ENCODE measurements around the gene LARGE2. TPM values are rescaled to one million over a fixed set of nuclear protein-coding genes. Genes with fewer than 3 reads are reported as not detected.

The LARGE2 gene
- total RNA-seq, 2 experiments from 2014 or later, result 0.60 to 1.3 TPM

DNA sequence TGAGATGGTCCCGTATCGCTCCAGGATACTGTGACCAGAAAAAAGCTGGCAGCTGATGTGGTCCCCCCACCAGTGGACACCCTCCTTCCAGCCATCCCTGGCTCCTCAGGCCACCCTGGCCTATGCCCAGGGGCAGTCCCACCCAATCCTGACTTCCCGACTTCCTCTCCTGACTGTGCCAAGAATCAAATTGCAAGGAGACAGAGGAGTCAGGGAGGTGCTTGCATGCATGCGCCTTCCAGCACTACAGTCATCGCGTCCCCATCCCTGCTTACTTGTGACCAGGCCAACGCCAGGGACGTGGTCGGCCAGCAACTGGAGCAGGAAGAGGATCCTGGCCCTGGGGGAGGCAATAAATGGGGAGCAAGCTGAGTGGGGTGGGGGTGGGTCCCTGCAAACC lies 11.8 kb upstream of the LARGE2 start:
- BruUV-seq (replicated peaks), result no TSS peak

DNA sequence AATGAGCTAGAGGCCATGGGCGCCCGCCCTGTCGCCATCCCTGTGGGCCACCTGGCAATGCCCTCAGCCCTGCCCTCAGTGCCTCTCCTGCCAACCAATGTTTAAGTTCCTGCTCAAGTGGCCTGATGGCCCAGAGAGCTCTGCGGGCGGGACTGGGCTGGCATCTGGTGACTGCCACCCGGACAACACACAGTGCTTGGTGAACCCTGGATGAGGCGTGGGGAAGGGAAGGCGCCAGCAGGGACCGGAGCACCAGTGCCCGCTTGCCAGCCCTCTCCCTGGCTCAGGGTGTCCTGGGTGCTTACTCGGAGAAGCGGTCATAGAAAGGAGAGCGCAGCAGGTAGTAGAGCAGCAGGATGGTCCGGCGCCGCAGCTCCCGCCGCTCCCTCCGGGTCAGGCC lies 8.9 kb upstream of the LARGE2 start:
- DNase-seq (ENCODE audit: low spot score), result no peak
- Histone ChIP-seq H3K79me2 (ENCODE audit: insufficient read depth, low read depth, low read length) (peaks cover 16% of the 10 kb centered on the region), H2AFZ (ENCODE audit: low read length) (no peak overlapping the region), H3K36me3 (ENCODE audit: insufficient read depth, low read length) (peaks cover 62% of the 10 kb centered on the region), H4K20me1 (ENCODE audit: insufficient read depth, low read length) (no peaks in the 10 kb centered on the region), H3K4me2 (ENCODE audit: low read length) (no peak overlapping the region), H3K27ac (ENCODE audit: low read depth, low read length, poor library complexity, severe bottlenecking) (no peak overlapping the region), H3K9me3 (ENCODE audit: low read length) (no peaks in the 10 kb centered on the region), H3K4me3 (ENCODE audit: low read depth, low read length, poor library complexity, severe bottlenecking) (no peak overlapping the region), H3K9me2 (ENCODE audit: insufficient read depth, low read length) (no peaks in the 10 kb centered on the region), H3K4me1 (ENCODE audit: insufficient read depth, low read length, poor library complexity, severe bottlenecking) (peaks cover 12% of the 10 kb centered on the region)
- intact Hi-C loops (cut with micrococcal nuclease; ENCODE audit: unreplicated experiment), result no loop called here
- ChIA-PET CTCF (ENCODE audit: unreplicated experiment) (no interaction called here), POLR2A (interaction anchor here (0.7 to 1.1 kb wide), 2 partner anchors 17 to 112 kb away, joined by 3 to 5 read pairs; no protein-coding TSS in a partner anchor)
- BruUV-seq (replicated peaks), result no TSS peak
- TF ChIP-seq, protein P1, sequence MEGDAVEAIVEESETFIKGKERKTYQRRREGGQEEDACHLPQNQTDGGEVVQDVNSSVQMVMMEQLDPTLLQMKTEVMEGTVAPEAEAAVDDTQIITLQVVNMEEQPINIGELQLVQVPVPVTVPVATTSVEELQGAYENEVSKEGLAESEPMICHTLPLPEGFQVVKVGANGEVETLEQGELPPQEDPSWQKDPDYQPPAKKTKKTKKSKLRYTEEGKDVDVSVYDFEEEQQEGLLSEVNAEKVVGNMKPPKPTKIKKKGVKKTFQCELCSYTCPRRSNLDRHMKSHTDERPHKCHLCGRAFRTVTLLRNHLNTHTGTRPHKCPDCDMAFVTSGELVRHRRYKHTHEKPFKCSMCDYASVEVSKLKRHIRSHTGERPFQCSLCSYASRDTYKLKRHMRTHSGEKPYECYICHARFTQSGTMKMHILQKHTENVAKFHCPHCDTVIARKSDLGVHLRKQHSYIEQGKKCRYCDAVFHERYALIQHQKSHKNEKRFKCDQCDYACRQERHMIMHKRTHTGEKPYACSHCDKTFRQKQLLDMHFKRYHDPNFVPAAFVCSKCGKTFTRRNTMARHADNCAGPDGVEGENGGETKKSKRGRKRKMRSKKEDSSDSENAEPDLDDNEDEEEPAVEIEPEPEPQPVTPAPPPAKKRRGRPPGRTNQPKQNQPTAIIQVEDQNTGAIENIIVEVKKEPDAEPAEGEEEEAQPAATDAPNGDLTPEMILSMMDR (conservative IDR thresholded peaks at IDR 0.05; ENCODE audit: low read length), result no peak

More for the DNA sequence above, 11.8 kb upstream of the LARGE2 start:
- intact Hi-C loops (cut with micrococcal nuclease; ENCODE audit: unreplicated experiment), result no loop called here
- Histone ChIP-seq H3K79me2 (ENCODE audit: insufficient read depth, low read depth, low read length) (no peaks in the 10 kb centered on the region), H4K20me1 (ENCODE audit: insufficient read depth, low read length) (no peaks in the 10 kb centered on the region), H3K27ac (ENCODE audit: low read depth, low read length, poor library complexity, severe bottlenecking) (no peak overlapping the region), H3K9me3 (ENCODE audit: low read length) (no peaks in the 10 kb centered on the region), H3K36me3 (ENCODE audit: insufficient read depth, low read length) (peaks cover 57% of the 10 kb centered on the region), H3K4me2 (ENCODE audit: low read length) (no peak overlapping the region), H3K4me1 (ENCODE audit: insufficient read depth, low read length, poor library complexity, severe bottlenecking) (no peaks in the 10 kb centered on the region), H3K9me2 (ENCODE audit: insufficient read depth, low read length) (no peaks in the 10 kb centered on the region), H2AFZ (ENCODE audit: low read length) (no peak overlapping the region), H3K4me3 (ENCODE audit: low read depth, low read length, poor library complexity, severe bottlenecking) (no peak overlapping the region)
- ChIA-PET POLR2A (no interaction called here), CTCF (ENCODE audit: unreplicated experiment) (no interaction called here)
- no peak for DNase-seq (ENCODE audit: low spot score)
- TF ChIP-seq EZH2phosphoT487 (IDR thresholded peaks at IDR 0.05; ENCODE audit: borderline replicate concordance, low read depth, low read length), result no peak
- TF ChIP-seq, protein P1 (conservative IDR thresholded peaks at IDR 0.05; ENCODE audit: low read length), result no peak

DNA sequence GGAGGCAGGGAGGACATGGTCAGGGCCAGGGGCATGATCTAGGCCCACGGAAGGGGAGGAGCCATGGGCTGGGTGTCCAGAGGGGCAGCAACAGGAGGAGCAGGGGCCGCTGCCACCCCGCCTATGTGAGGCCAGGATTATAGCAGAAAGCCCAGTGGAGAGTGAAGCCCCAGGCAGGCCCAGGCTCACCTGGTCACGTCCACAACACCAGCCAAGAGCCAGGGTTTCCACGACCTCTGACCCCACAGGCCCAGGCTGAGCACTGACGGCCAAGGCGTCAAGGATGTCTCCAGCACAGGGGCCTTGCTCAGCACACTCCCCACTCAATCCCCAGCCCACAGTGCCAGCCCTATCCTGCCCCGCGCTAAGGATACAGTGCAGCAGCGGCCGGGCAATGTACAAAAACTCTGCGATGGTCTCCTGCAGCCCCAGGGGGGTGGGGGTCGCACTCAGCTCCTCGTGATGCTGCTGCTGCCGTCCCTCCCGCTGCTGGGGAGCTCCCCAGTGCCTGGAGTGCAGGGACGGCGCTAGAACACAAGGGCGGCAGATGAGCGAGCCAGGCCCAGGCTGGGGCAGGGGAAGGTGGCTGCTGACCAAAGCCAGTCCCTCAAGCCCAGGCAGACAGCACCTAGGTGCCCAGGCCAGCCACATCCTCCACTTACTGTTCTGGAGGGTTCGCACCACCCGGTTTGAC lies 8.4 kb upstream of the LARGE2 start:
- H3K9me3 ChIP-seq (ENCODE audit: low read length), result no peaks in the 10 kb centered on the region
- H3K36me3 ChIP-seq (ENCODE audit: insufficient read depth, low read length), result peaks cover 62% of the 10 kb centered on the region
- CTCF ChIA-PET (ENCODE audit: unreplicated experiment), result no interaction called here
- TF ChIP-seq, protein P1 (conservative IDR thresholded peaks at IDR 0.05; ENCODE audit: low read length), result no peak
- H3K4me2 ChIP-seq (ENCODE audit: low read length), result no peak overlapping the region
- peaks cover 16% of the 10 kb centered on the region for H3K79me2 ChIP-seq (ENCODE audit: insufficient read depth, low read depth, low read length)
- peaks cover 16% of the 10 kb centered on the region for H3K4me1 ChIP-seq (ENCODE audit: insufficient read depth, low read length, poor library complexity, severe bottlenecking)
- no peak overlapping the region for H2AFZ ChIP-seq (ENCODE audit: low read length)
- no TSS peak for BruUV-seq (replicated peaks)
- DNase-seq (ENCODE audit: low spot score), result no peak
- no peak overlapping the region for H3K27ac ChIP-seq (ENCODE audit: low read depth, low read length, poor library complexity, severe bottlenecking)
- no peaks in the 10 kb centered on the region for H3K9me2 ChIP-seq (ENCODE audit: insufficient read depth, low read length)
- no peaks in the 10 kb centered on the region for H4K20me1 ChIP-seq (ENCODE audit: insufficient read depth, low read length)
- no peak overlapping the region for H3K4me3 ChIP-seq (ENCODE audit: low read depth, low read length, poor library complexity, severe bottlenecking)
- intact Hi-C loops (cut with micrococcal nuclease; ENCODE audit: unreplicated experiment), result no loop called here
- POLR2A ChIA-PET, result interaction anchor here (0.7 to 1.1 kb wide), 2 partner anchors 16 to 112 kb away, joined by 3 to 5 read pairs; no protein-coding TSS in a partner anchor

Measured in OCI-LY7 (cell line).